Measurements from ENCODE around the gene RNASEH2A.
A peak's percentile ranks its signal among the peaks of the same experiment; 100 is the strongest.

RNASEH2A gene

DNA sequence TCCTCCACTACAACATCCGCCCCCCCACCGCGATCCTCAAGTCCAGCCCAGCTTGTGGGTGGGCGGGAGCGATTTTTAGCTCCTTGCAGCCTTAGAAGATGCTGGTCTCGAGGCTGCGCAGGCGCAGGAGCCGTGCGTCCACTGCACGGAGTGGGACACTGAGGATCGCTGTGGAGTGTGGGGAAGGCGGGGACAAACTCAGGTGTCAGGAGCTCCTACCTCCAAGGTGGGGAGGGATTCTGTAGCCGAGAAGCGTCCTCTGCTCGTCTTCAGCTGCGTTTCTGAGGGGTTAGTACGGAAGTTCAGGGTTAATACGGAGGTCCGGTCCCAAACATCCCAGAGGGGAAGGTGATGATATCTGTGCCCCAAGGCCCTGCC lies 28.2 kb downstream of the RNASEH2A start, which contains the start of gene RTBDN:
TSS of gene RTBDN (minus strand) at position 14 of the 378 bp plus-strand sequence. CDS start 4,600 bp downstream, outside the sequence.
- TF ChIP-seq, protein P1, sequence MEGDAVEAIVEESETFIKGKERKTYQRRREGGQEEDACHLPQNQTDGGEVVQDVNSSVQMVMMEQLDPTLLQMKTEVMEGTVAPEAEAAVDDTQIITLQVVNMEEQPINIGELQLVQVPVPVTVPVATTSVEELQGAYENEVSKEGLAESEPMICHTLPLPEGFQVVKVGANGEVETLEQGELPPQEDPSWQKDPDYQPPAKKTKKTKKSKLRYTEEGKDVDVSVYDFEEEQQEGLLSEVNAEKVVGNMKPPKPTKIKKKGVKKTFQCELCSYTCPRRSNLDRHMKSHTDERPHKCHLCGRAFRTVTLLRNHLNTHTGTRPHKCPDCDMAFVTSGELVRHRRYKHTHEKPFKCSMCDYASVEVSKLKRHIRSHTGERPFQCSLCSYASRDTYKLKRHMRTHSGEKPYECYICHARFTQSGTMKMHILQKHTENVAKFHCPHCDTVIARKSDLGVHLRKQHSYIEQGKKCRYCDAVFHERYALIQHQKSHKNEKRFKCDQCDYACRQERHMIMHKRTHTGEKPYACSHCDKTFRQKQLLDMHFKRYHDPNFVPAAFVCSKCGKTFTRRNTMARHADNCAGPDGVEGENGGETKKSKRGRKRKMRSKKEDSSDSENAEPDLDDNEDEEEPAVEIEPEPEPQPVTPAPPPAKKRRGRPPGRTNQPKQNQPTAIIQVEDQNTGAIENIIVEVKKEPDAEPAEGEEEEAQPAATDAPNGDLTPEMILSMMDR (IDR thresholded peaks at IDR 0.05; ENCODE audit: insufficient read depth, low read length, missing control alignments) = no peak
- H3K4me3 ChIP-seq (ENCODE audit: low read depth, low read length) = peak within 1 kb of the TSS; percentile 52
- no peak for DNase-seq (ENCODE audit: low read depth, low spot score)
- ChIA-PET CTCF (interaction anchor here (0.7 to 1.5 kb wide), 6 partner anchors 8 to 79 kb away, joined by 3 to 6 read pairs (median 4); no protein-coding TSS in a partner anchor), POLR2A (no interaction called here)

DNA sequence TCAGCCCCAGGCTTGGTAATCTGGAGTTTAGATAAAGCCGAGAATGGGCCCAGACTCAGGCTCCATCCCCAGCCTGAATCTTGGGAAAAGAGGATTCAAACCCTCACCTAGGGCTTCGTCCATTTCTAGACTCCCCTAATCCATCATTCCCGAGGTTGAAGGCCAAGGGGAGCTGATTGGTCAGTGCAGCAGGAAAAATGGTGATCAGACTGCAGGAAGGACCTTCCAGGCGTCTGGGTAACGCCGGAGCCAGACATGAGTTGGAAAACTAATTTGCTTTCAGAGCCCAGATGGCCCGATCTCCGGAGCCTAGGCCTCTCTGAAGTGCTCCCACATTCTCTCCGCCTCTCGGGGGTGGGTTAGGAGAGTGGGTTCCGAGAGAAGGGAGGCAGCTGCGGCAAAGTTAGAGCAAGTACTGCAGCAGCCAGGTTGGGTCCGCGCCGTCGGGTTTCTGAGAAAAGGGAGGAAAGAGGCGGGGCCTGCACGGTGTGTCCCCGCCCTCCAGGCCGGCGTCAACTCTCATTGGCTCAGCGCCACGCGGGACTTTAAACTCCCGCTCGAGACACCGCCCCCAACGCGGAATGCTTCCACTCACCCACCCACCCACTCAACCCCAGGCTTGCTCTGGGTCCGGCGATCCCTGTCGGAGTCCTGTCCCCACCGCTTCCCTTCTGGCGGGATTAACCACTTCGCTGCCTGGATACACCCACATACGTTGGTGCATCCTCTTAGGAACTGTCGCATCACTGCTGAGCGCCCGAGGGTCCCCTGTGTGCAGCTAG lies 28.8 kb downstream of the RNASEH2A start:
- CTCF ChIA-PET = interaction anchor here (0.8 to 1.5 kb wide), 5 partner anchors 9 to 159 kb away, joined by 4 to 6 read pairs (median 4); no protein-coding TSS in a partner anchor
- no peak overlapping the region for H3K4me3 ChIP-seq (ENCODE audit: low read depth, low read length)
- TF ChIP-seq, protein P1 (IDR thresholded peaks at IDR 0.05; ENCODE audit: insufficient read depth, low read length, missing control alignments) = no peak

DNA sequence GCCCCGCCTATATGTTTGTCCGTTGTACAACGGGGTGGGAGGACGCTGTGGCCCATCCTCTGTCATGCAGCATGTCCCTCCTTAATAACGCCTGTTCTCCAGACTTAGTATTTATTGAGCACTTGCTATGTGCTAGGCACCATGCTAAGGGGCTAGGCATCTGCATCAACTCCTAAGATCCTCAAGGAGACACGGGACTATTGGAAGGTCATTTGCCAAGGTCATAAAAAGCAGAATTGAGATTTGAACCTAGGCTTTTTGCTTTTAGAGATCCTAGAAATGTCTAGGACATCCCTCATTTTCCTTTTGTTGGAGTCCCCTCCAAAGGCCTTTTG lies 30.1 kb downstream of the RNASEH2A start:
- no peak overlapping the region for H3K4me3 ChIP-seq (ENCODE audit: low read depth, low read length)
- ChIA-PET CTCF (interaction anchor here (0.8 to 1.8 kb wide), 7 partner anchors 11 to 79 kb away, joined by 3 to 8 read pairs (median 4); no protein-coding TSS in a partner anchor), POLR2A (no interaction called here)
- TF ChIP-seq, protein P1 (IDR thresholded peaks at IDR 0.05; ENCODE audit: insufficient read depth, low read length, missing control alignments) = no peak
- no peak for DNase-seq (ENCODE audit: low read depth, low spot score)

More for the DNA sequence above, 28.8 kb downstream of the RNASEH2A start:
- no peak for DNase-seq (ENCODE audit: low read depth, low spot score)
- POLR2A ChIA-PET = no interaction called here

DNA sequence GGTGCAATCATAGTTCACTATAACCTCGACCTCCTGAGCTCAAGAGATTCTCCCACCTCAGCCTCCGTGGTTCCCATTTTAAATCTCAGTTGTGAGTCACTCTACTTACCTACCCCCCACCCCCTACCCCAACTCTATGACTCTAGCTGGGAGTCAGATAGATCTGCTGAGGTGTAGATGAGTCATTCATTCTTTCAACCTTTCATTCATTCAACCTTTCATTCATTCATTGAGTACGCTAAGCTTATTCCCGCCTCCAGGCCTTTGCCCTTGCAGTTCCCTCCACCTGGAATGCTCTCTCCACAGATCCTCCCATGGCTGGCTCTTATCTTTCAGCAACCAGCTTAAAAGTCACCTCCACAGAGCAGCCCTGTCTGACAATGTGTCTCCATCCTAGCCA lies 30.8 kb downstream of the RNASEH2A start:
- CTCF ChIA-PET = interaction anchor here (0.8 to 1.8 kb wide), 9 partner anchors 12 to 79 kb away, joined by 3 to 8 read pairs (median 4); no protein-coding TSS in a partner anchor
- POLR2A ChIA-PET = interaction anchor here (0.6 kb wide), 2 partner anchors 68 to 282 kb away, joined by 3 read pairs; no protein-coding TSS in a partner anchor
- TF ChIP-seq, protein P1 (IDR thresholded peaks at IDR 0.05; ENCODE audit: insufficient read depth, low read length, missing control alignments) = no peak
- H3K4me3 ChIP-seq (ENCODE audit: low read depth, low read length) = no peak overlapping the region
- DNase-seq (ENCODE audit: low read depth, low spot score) = no peak

DNA sequence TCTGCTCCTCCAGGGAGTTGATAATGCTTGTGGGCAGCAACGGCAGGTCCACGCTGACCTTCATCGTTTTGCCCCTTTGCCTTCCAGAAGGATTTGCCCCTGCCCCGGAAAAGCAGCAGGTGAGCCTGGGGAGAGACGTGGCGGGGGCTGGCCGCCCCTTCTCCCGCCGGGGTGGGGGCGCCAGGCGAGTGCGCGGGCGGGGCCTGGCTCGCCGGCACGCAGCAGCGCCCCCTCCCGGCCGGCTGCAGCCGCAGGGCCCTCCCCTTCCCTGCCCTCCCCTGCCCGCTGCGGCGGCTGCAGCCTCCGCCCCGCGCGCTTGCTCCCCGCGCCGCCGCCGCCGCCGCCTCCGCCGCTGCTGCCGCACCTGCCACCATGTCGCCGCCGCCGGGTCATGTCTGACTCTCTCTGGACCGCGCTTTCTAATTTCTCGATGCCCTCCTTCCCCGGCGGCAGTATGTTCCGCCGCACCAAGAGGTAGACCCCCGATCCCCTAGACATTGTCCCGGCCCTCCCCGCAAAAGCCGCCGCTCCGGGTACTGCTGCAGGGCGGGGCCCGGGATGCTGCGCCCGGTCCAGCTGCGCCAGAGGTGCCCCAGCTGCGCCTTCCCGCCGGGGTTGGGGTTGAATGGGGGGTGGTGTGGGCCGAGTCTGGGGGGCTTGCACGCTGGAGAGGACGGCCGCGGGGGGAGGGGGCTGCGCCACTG lies 31.9 kb downstream of the RNASEH2A start, which contains the start of gene MAST1:
TSS of gene MAST1 (plus strand) at position 334 of the 704 bp plus-strand sequence. CDS start at position 392, 58 bp downstream.
- no peak within 1 kb of the TSS for H3K4me3 ChIP-seq (ENCODE audit: low read depth, low read length)
- ChIA-PET POLR2A (no interaction called here), CTCF (interaction anchor here (1.8 kb wide), 1 partner anchor 72 kb away, joined by 7 read pairs; no protein-coding TSS in a partner anchor)
- TF ChIP-seq, protein P1 (IDR thresholded peaks at IDR 0.05; ENCODE audit: insufficient read depth, low read length, missing control alignments) = peak; percentile 38
- no peak for DNase-seq (ENCODE audit: low read depth, low spot score)
